GM12873 (cell line): Measurements from ENCODE around the gene FBLN7.

Source experiments
- TF ChIP-seq, protein P1 (sequence below): IDR thresholded peaks from 2 replicates; pipeline ENCODE4 v1.5.1; 2012; ENCODE audit warnings: low read depth, mild to moderate bottlenecking, moderate library complexity, low read length, control low read depth; ENCODE audit not compliant: insufficient read depth; ENCODE audit errors: missing control alignments

FBLN7 gene

DNA sequence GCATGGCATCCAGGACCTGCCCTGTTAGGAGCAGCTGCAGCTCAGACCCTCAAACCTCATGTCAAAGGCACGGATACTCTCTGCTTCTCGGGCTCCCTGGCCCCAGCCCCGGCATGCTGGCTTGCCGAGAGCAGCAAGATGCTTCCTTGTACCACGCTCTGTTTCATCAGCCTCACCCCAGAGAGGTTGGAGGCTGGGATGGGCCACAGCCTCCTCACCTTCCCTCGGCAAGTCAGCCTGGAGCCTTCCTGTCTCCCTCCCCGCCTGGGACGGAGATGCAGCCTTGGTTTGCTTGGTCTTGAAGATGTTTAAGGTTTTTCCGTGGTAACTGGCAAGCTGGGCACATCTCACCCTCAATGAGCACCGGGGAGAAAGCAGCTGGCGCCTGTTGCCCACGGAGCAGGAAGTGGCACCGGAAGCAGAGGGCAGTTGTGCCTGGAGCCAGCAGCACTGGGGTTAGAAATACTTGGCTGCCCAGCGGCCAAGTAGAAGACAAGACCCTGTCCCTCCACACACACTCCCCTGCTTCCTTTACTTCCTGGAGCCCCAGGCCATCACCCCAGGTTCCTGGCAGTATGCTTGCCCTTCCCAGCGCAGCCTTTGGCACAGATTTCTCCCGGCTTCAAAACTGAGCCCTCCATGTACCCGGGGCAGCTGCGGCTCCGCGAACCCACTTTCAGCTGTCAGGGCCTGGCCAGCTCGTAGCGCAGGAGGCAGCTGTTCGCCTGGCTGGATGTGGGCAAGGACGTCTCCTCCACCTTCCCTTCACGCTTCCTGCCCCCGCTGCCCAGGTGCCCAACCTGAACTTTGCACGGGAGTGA lies 17.4 kb downstream of the FBLN7 start:
- TF ChIP-seq, protein P1, sequence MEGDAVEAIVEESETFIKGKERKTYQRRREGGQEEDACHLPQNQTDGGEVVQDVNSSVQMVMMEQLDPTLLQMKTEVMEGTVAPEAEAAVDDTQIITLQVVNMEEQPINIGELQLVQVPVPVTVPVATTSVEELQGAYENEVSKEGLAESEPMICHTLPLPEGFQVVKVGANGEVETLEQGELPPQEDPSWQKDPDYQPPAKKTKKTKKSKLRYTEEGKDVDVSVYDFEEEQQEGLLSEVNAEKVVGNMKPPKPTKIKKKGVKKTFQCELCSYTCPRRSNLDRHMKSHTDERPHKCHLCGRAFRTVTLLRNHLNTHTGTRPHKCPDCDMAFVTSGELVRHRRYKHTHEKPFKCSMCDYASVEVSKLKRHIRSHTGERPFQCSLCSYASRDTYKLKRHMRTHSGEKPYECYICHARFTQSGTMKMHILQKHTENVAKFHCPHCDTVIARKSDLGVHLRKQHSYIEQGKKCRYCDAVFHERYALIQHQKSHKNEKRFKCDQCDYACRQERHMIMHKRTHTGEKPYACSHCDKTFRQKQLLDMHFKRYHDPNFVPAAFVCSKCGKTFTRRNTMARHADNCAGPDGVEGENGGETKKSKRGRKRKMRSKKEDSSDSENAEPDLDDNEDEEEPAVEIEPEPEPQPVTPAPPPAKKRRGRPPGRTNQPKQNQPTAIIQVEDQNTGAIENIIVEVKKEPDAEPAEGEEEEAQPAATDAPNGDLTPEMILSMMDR = no peak

GRCh38 chr2:112156152-112156986 lies 18.2 kb downstream of the FBLN7 start:
- TF ChIP-seq, protein P1 = no peak

GRCh38 chr2:112157472-112157871 lies 19.3 kb downstream of the FBLN7 start:
- TF ChIP-seq, protein P1 = no peak

- TF ChIP-seq, protein P1 = no peak
Observed at GRCh38 chr2:112159454-112159921, 21.3 kb downstream of the FBLN7 start.

- TF ChIP-seq, protein P1 = no peak
Observed at GRCh38 chr2:112160283-112161250, 22.4 kb downstream of the FBLN7 start.

- TF ChIP-seq, protein P1 = no peak
Observed at GRCh38 chr2:112161431-112162145, 23.4 kb downstream of the FBLN7 start.
